Fibroblast of lung (primary cell): ENCODE measurements around the gene CEP63. TPM values are rescaled to one million over a fixed set of nuclear protein-coding genes. Genes with fewer than 3 reads are reported as not detected.

Experiments
- DNase-seq, 2 donors: peaks; one replicate each; pipeline versions ENCODE4 v3.0.0 to v3.0.0-alpha.2; 2010; ENCODE audit warnings: low read depth in 2 of 2
- H2AFZ ChIP-seq: 2 replicates; pipeline ENCODE4 v1.5.1; 2012; ENCODE audit warnings: low read length, control low read depth, inconsistent platforms
- H3K27ac ChIP-seq: 2 replicates; pipeline ENCODE4 v1.5.1; 2011; ENCODE audit warnings: low read length, control low read depth; ENCODE audit not compliant: insufficient read depth
- H3K27me3 ChIP-seq: 2 replicates; pipeline ENCODE4 v1.5.1; 2011; ENCODE audit warnings: mild to moderate bottlenecking, low read length; ENCODE audit not compliant: control insufficient read depth, insufficient read depth
- H3K36me3 ChIP-seq: 2 replicates; pipeline ENCODE4 v1.5.1; 2011; ENCODE audit warnings: low read length; ENCODE audit not compliant: control insufficient read depth, insufficient read depth
- H3K4me1 ChIP-seq: 2 replicates; pipeline ENCODE4 v1.5.1; 2011; ENCODE audit warnings: low read length; ENCODE audit not compliant: control insufficient read depth, insufficient read depth; ENCODE audit errors: extremely low read depth
- H3K4me2 ChIP-seq: 2 replicates; pipeline ENCODE4 v1.5.1; 2011; ENCODE audit warnings: low read length, control low read depth; ENCODE audit not compliant: insufficient read depth; ENCODE audit errors: extremely low read depth
- H3K4me3 ChIP-seq, 4 experiments: fragments of 200-600 bp in 1 of 4; sonication (generic) in 1 of 4; replicated peaks in 1 of 4; 2 replicates each; pipeline ENCODE4 v1.5.1; 2011 to 2016; ENCODE audit warnings: low read length in 4 of 4, low read depth in 3 of 4, mild to moderate bottlenecking in 3 of 4, control low read depth in 2 of 4, inconsistent platforms in 1 of 4, mixed read lengths in 1 of 4; ENCODE audit not compliant: insufficient read depth in 1 of 4; ENCODE audit errors: control extremely low read depth in 1 of 4
- H3K79me2 ChIP-seq: 2 replicates; pipeline ENCODE4 v1.5.1; 2012; ENCODE audit warnings: mild to moderate bottlenecking, low read length, inconsistent platforms; ENCODE audit not compliant: control insufficient read depth, insufficient read depth
- H3K9ac ChIP-seq: 2 replicates; pipeline ENCODE4 v1.5.1; 2011; ENCODE audit warnings: mild to moderate bottlenecking, low read length, control low read depth; ENCODE audit not compliant: insufficient read depth
- H3K9me3 ChIP-seq: 2 replicates; pipeline ENCODE4 v1.5.1; 2012; ENCODE audit warnings: low read depth, low read length; ENCODE audit not compliant: control insufficient read depth, insufficient read depth
- H4K20me1 ChIP-seq: 2 replicates; pipeline ENCODE4 v1.5.1; 2011; ENCODE audit warnings: low read length; ENCODE audit not compliant: control insufficient read depth, insufficient read depth; ENCODE audit errors: extremely low read depth
- EZH2 ChIP-seq: IDR thresholded peaks from 2 replicates; pipeline ENCODE4 v1.5.1; 2012; ENCODE audit warnings: low read length, control low read depth, mild to moderate bottlenecking; ENCODE audit errors: missing control alignments
- polyA plus RNA-seq, 2 donors: library from polyadenylated mRNA; depleted of rRNA in 1 of 2; stranded (reverse) in 1 of 2; unstranded in 1 of 2; fragments of >200 nt; gene quantifications; 2 replicates each; pipeline ENCODE4 v1.2.1, GENCODE V29; 2011 to 2012; ENCODE audit warnings: missing spikeins in 1 of 2
- total RNA-seq: library from RNA; depleted of rRNA; stranded (reverse); fragments of >200 nt; gene quantifications from 2 replicates; pipeline ENCODE4 v1.2.1, GENCODE V29; 2014
- TF ChIP-seq, protein P1 (sequence below), 2 donors: IDR thresholded peaks in 1 of 2; conservative IDR thresholded peaks in 1 of 2; 1 replicate in 1 of 2; 2 replicates in 1 of 2; pipeline ENCODE4 v1.5.1; 2011 to 2012; ENCODE audit warnings: low read length in 2 of 2, control low read depth in 1 of 2, inconsistent platforms in 1 of 2, low read depth in 1 of 2, mild to moderate bottlenecking in 1 of 2

Gene CEP63
- total and polyA plus RNA-seq, 2 donors (not counting 1 experiment from before 2014, with no cell fraction given), result 22.3 to 26.4 TPM

- Histone ChIP-seq H3K4me1 (no peaks in the 10 kb centered on the region), H3K27ac (no peak overlapping the region), H3K36me3 (no peaks in the 10 kb centered on the region), H4K20me1 (no peaks in the 10 kb centered on the region), H3K4me3 (no peak overlapping the region), H2AFZ (no peak overlapping the region), H3K9me3 (no peaks in the 10 kb centered on the region), H3K4me2 (no peak overlapping the region), H3K9ac (no peak overlapping the region), H3K79me2 (no peaks in the 10 kb centered on the region), H3K27me3 (no peaks in the 10 kb centered on the region)
- TF ChIP-seq, protein P1, sequence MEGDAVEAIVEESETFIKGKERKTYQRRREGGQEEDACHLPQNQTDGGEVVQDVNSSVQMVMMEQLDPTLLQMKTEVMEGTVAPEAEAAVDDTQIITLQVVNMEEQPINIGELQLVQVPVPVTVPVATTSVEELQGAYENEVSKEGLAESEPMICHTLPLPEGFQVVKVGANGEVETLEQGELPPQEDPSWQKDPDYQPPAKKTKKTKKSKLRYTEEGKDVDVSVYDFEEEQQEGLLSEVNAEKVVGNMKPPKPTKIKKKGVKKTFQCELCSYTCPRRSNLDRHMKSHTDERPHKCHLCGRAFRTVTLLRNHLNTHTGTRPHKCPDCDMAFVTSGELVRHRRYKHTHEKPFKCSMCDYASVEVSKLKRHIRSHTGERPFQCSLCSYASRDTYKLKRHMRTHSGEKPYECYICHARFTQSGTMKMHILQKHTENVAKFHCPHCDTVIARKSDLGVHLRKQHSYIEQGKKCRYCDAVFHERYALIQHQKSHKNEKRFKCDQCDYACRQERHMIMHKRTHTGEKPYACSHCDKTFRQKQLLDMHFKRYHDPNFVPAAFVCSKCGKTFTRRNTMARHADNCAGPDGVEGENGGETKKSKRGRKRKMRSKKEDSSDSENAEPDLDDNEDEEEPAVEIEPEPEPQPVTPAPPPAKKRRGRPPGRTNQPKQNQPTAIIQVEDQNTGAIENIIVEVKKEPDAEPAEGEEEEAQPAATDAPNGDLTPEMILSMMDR (conservative IDR thresholded peaks at IDR 0.05 in 1 of 2, IDR thresholded peaks at IDR 0.05 in 1 of 2; ENCODE audit: low read depth in 1 of 2, low read length in 2 of 2), result no peak
- TF ChIP-seq EZH2, result no peak
- peak in 1 of 2 donors; percentile 24 for DNase-seq
Observed at GRCh38 chr3:134597390-134597970, 111.6 kb downstream of the CEP63 start.

DNA sequence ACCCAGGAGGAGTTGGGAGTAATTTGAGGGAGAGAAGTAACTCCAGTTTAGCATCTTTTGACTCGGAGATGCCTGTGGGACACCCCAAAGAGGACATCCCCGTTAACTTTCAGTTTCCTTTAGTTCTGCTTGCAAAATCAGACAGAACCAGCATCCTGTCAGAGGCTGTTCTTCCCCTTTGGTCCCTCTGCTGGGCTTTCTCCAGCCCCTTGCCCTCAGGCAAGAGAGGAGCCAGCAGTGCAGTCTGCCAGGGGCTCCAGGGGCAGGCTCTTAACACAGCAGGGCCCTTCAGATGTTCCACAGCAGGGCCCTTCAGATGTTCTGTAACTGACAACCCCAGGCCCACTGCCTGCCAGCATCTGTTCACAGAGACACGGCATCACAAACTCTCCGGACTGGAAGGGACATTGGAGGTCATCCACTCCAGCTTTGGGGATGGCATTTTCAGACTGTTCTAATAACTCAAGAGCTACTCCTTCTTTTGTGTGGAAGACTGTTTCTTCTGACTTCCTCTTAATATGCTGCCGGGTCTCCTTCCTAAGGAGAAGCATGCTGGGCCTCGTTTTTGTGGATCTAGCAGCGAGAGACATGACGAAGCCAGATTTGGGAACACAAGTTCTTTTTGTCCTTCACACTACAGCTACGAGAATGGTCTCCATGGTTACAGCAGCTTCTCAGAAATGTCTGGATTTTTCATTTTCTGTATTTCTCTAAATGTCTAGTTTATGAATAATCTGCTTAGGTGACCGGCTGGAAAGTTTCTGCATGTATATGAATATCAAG is 113.1 kb downstream of the CEP63 start:
- Histone ChIP-seq H3K9me3 (no peaks in the 10 kb centered on the region), H3K79me2 (no peaks in the 10 kb centered on the region), H3K9ac (no peak overlapping the region), H3K4me2 (no peak overlapping the region), H3K4me1 (no peaks in the 10 kb centered on the region), H3K4me3 (no peak overlapping the region), H2AFZ (no peak overlapping the region), H3K27me3 (no peaks in the 10 kb centered on the region), H3K36me3 (no peaks in the 10 kb centered on the region), H4K20me1 (no peaks in the 10 kb centered on the region), H3K27ac (no peak overlapping the region)
- no peak for DNase-seq
- no peak for TF ChIP-seq EZH2
- TF ChIP-seq, protein P1 (conservative IDR thresholded peaks at IDR 0.05 in 1 of 2, IDR thresholded peaks at IDR 0.05 in 1 of 2; ENCODE audit: low read depth in 1 of 2, low read length in 2 of 2), result no peak

DNA sequence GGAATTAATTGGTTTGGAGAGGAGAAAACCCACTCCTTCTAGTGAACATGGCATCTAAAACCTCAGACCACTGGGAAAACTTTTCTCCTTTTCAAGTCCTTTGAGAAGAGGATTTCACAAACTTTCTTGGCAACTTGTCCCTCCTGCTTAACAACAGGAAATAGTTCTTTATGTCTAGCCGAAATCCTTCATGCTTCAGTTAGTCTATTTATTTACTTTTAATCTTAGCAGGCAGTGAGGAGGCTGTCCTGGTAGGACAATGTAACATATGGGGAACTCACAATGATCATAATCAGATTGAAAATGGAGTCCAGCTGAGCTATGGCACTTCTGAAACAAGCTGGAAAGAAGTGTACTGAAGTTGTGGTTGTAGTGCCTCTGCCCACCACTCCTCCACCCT is 114.3 kb downstream of the CEP63 start:
- Histone ChIP-seq H4K20me1 (no peaks in the 10 kb centered on the region), H3K27ac (no peak overlapping the region), H3K4me3 (no peak overlapping the region), H3K27me3 (no peaks in the 10 kb centered on the region), H3K36me3 (no peaks in the 10 kb centered on the region), H3K79me2 (no peaks in the 10 kb centered on the region), H3K9me3 (no peaks in the 10 kb centered on the region), H3K4me1 (no peaks in the 10 kb centered on the region), H2AFZ (no peak overlapping the region), H3K4me2 (no peak overlapping the region), H3K9ac (no peak overlapping the region)
- no peak for TF ChIP-seq EZH2
- TF ChIP-seq, protein P1 (conservative IDR thresholded peaks at IDR 0.05 in 1 of 2, IDR thresholded peaks at IDR 0.05 in 1 of 2; ENCODE audit: low read depth in 1 of 2, low read length in 2 of 2), result no peak
- DNase-seq, result peak; percentile 3 to 60
